Astrocyte (in vitro differentiated cells and primary cell): ENCODE measurements around the gene WDR7. TPM values are rescaled to one million over a fixed set of nuclear protein-coding genes. Genes with fewer than 3 reads are reported as not detected.

Experiments
- DNase-seq: peaks from one replicate; pipeline ENCODE4 v3.0.0-alpha.2; 2010; ENCODE audit warnings: low read depth
- FAIRE-seq: peaks from 2 replicates; lab custom pipeline; 2011; peaks lifted over from hg19 to GRCh38; lab: Jason Lieb, UNC
- H2AFZ ChIP-seq: 2 replicates; pipeline ENCODE4 v1.6.0; 2012; ENCODE audit warnings: low read depth, low read length, inconsistent platforms
- H3K27ac ChIP-seq: 2 replicates; pipeline ENCODE4 v1.5.1; 2011; ENCODE audit warnings: low read depth, low read length, inconsistent platforms
- H3K27me3 ChIP-seq: 2 replicates; pipeline ENCODE4 v1.6.0; 2011; ENCODE audit warnings: low read length, inconsistent platforms; ENCODE audit not compliant: insufficient read depth
- H3K36me3 ChIP-seq: 2 replicates; pipeline ENCODE4 v1.5.1; 2011; ENCODE audit warnings: low read length, inconsistent platforms; ENCODE audit not compliant: insufficient read depth
- H3K4me1 ChIP-seq: 2 replicates; pipeline ENCODE4 v1.5.1; 2011; ENCODE audit warnings: low read length, inconsistent platforms; ENCODE audit not compliant: insufficient read depth
- H3K4me2 ChIP-seq: 2 replicates; pipeline ENCODE4 v1.6.0; 2012; ENCODE audit warnings: low read length, inconsistent platforms
- H3K4me3 ChIP-seq: 2 replicates; pipeline ENCODE4 v1.5.1; 2011; ENCODE audit warnings: low read depth, mild to moderate bottlenecking, low read length, inconsistent platforms; ENCODE audit not compliant: insufficient read depth
- H3K79me2 ChIP-seq: 2 replicates; pipeline ENCODE4 v1.6.0; 2012; ENCODE audit warnings: mild to moderate bottlenecking, low read length, inconsistent platforms; ENCODE audit not compliant: insufficient read depth
- H3K9ac ChIP-seq: 2 replicates; pipeline ENCODE4 v1.6.0; 2012; ENCODE audit warnings: mild to moderate bottlenecking, low read length, inconsistent platforms
- H3K9me3 ChIP-seq: 2 replicates; pipeline ENCODE4 v1.5.1; 2012; ENCODE audit warnings: low read depth, mild to moderate bottlenecking, low read length, inconsistent platforms; ENCODE audit not compliant: insufficient read depth
- H4K20me1 ChIP-seq: 2 replicates; pipeline ENCODE4 v1.6.0; 2012; ENCODE audit warnings: low read length, inconsistent platforms; ENCODE audit not compliant: insufficient read depth
- H3K27ac Mint-ChIP-seq: one replicate; pipeline ENCODE4 v1.8.0; 2021; ENCODE audit warnings: mild to moderate bottlenecking, mixed read lengths; ENCODE audit not compliant: unreplicated experiment
- H3K27me3 Mint-ChIP-seq: one replicate; pipeline ENCODE4 v1.8.0; 2021; ENCODE audit warnings: low read depth, mixed read lengths; ENCODE audit not compliant: unreplicated experiment
- H3K36me3 Mint-ChIP-seq: one replicate; pipeline ENCODE4 v1.8.0; 2021; ENCODE audit warnings: low read depth, mixed read lengths; ENCODE audit not compliant: unreplicated experiment
- H3K4me1 Mint-ChIP-seq: one replicate; pipeline ENCODE4 v1.8.0; 2021; ENCODE audit warnings: low read depth, mixed read lengths; ENCODE audit not compliant: unreplicated experiment
- H3K4me3 Mint-ChIP-seq: one replicate; pipeline ENCODE4 v1.8.0; 2021; ENCODE audit warnings: mild to moderate bottlenecking, moderate library complexity, mixed read lengths; ENCODE audit not compliant: unreplicated experiment
- H3K9me3 Mint-ChIP-seq: one replicate; pipeline ENCODE4 v1.8.0; 2021; ENCODE audit warnings: mild to moderate bottlenecking, mixed read lengths; ENCODE audit not compliant: unreplicated experiment
- CTCF ChIP-seq: IDR thresholded peaks from 2 replicates; pipeline ENCODE4 v1.5.1; 2011; ENCODE audit warnings: low read depth, mild to moderate bottlenecking, inconsistent platforms, low read length, moderate library complexity; ENCODE audit not compliant: insufficient read depth
- EZH2 ChIP-seq: IDR thresholded peaks from 2 replicates; pipeline ENCODE4 v1.6.1; 2012; ENCODE audit warnings: mild to moderate bottlenecking, low read length, inconsistent platforms; ENCODE audit not compliant: insufficient read depth
- total RNA-seq: library from RNA; stranded (reverse); gene quantifications from 2 replicates; pipeline ENCODE4 v1.2.1, GENCODE V29; 2021

The WDR7 gene
- total RNA-seq, 1 donor from 2014 or later, result 16.9 TPM

- TF ChIP-seq EZH2, result no peak
- H3K79me2 ChIP-seq, result peaks cover 8% of the 10 kb centered on the region
- peaks cover 6% of the 10 kb centered on the region for H3K4me1 ChIP-seq
- DNase-seq, result no peak
- H3K4me3 ChIP-seq, result no peak overlapping the region
- FAIRE-seq, result no peak
- Mint-ChIP-seq H3K27ac (no peak overlapping the region), H3K27me3 (no peaks in the 10 kb centered on the region), H3K9me3 (no peaks in the 10 kb centered on the region), H3K36me3 (peaks cover 2% of the 10 kb centered on the region), H3K4me3 (no peak overlapping the region), H3K4me1 (peaks cover 2% of the 10 kb centered on the region)
- no peak overlapping the region for H2AFZ ChIP-seq
- H4K20me1 ChIP-seq, result no peaks in the 10 kb centered on the region
- no peak overlapping the region for H3K27ac ChIP-seq
- H3K9me3 ChIP-seq, result no peaks in the 10 kb centered on the region
- H3K36me3 ChIP-seq, result no peaks in the 10 kb centered on the region
- no peaks in the 10 kb centered on the region for H3K27me3 ChIP-seq
- no peak overlapping the region for H3K4me2 ChIP-seq
- no peak overlapping the region for H3K9ac ChIP-seq
These were observed 4.1 kb upstream of the WDR7 start for GRCh38 chr18:56647071-56647470.

DNA sequence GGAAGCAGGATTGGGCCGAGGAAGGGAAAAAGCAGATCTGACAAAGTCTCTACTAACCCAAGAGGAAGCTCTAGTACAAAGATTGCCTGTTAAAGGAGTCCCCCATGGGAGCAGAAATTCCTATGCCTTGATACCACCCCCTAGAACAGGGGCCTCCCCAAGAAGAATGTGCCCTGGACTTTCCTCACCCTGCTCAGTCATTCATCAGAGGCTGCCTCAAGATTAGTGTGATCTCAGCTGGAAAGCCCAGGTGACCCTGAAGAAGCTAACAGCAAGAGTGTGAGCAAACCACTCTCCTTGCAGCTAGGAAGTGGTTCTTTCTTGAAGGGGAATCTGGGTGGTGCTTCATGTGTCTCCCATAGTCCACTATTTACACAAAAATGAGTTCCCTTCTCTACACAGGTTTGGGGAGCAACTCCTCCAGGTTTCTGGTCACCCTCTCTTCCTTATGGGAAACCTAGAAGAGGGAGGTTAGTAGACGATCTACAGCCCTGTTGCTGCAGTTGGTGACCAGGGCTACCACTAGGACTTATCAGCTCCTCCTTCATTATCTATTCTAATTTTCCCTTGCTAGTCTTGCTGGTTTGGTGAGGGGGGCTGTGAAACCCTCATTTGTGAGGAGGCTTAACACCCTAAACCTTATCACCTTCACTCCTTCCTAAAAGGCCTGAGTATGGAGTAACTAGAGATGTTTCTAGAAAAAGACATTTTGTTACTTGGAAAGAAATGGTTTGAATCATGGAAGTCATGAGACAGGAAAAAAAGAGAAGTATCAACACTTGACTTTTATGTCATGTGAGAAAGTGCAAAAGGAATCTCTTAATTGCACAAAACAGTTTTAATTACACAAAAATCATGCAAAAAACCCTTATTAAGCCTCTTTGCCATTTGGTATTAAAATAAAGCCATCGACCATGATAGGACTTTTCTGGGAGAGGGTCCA, 2.9 kb upstream of the WDR7 start:
- H3K4me1 ChIP-seq, result peaks cover 5% of the 10 kb centered on the region
- no peaks in the 10 kb centered on the region for H3K36me3 ChIP-seq
- no peak for DNase-seq
- H3K9ac ChIP-seq, result no peak overlapping the region
- Mint-ChIP-seq H3K9me3 (no peaks in the 10 kb centered on the region), H3K27me3 (no peaks in the 10 kb centered on the region), H3K4me3 (no peak overlapping the region), H3K36me3 (no peaks in the 10 kb centered on the region), H3K27ac (no peak overlapping the region), H3K4me1 (peaks cover 2% of the 10 kb centered on the region)
- H2AFZ ChIP-seq, result no peak overlapping the region
- H4K20me1 ChIP-seq, result no peaks in the 10 kb centered on the region
- no peak overlapping the region for H3K27ac ChIP-seq
- H3K27me3 ChIP-seq, result no peaks in the 10 kb centered on the region
- no peak overlapping the region for H3K4me3 ChIP-seq
- TF ChIP-seq CTCF (no peak), EZH2 (no peak)
- H3K4me2 ChIP-seq, result no peak overlapping the region
- no peaks in the 10 kb centered on the region for H3K9me3 ChIP-seq
- FAIRE-seq, result no peak
- peaks cover 19% of the 10 kb centered on the region for H3K79me2 ChIP-seq

DNA sequence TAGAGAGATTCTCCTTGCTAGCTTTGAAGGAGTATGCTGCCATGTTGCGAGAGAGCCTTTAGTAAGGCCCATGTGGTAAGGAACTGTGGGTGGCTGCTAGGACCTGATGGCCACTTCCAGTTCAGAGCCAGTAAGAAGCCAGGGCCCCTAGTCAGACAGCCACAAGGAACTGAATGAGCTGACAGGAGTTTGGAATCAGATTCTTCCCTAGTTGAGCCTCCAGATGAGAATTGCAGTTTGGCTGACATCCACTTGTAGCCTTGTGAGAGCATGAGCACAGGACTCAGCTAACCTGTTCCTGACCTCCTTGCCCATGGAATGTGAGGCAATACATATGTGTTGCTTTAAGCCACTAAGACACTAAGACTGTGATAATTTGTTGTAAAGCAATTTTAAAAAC, 1.2 kb upstream of the WDR7 start:
- Mint-ChIP-seq H3K27me3 (no peaks in the 10 kb centered on the region), H3K9me3 (no peaks in the 10 kb centered on the region), H3K4me3 (peak overlapping the region; percentile 95), H3K27ac (no peak overlapping the region), H3K4me1 (peaks cover 2% of the 10 kb centered on the region), H3K36me3 (no peaks in the 10 kb centered on the region)
- no peak for DNase-seq
- Histone ChIP-seq H3K36me3 (no peaks in the 10 kb centered on the region), H3K4me2 (no peak overlapping the region), H3K79me2 (peaks cover 35% of the 10 kb centered on the region), H3K9me3 (no peaks in the 10 kb centered on the region), H2AFZ (peak overlapping the region; percentile 3), H3K27me3 (no peaks in the 10 kb centered on the region), H3K9ac (no peak overlapping the region), H3K27ac (no peak overlapping the region), H4K20me1 (no peaks in the 10 kb centered on the region), H3K4me1 (peaks cover 5% of the 10 kb centered on the region), H3K4me3 (no peak overlapping the region)
- FAIRE-seq, result no peak
- no peak for TF ChIP-seq CTCF
- no peak for TF ChIP-seq EZH2
